ENCODE results near the gene TNFSF12. TPM values are rescaled to one million over a fixed set of nuclear protein-coding genes. Genes with fewer than 3 reads are reported as not detected.

TNFSF12 gene
- total and polyA plus RNA-seq, 9 of the 15 experiments (the other 6 are each of a cell fraction or from before 2014, with no cell fraction given): 0.03 to 0.95 (median 0.19) TPM; not detected in 3

- TF ChIP-seq CEBPZ (IDR thresholded peaks at IDR 0.05; ENCODE audit: borderline replicate concordance, low read depth, low read length): no peak
- TF ChIP-seq SIRT6 (IDR thresholded peaks at IDR 0.05; ENCODE audit: low read depth, low read length): no peak
- peak in 1 of 2 experiments; percentile 48; a peak in 2 of 4 replicates for TF ChIP-seq MAZ (CRISPR knock-in tag; conservative IDR thresholded peaks at IDR 0.05 in 1 of 2, IDR thresholded peaks at IDR 0.05 in 1 of 2)
- TF ChIP-seq TARDBP (IDR thresholded peaks at IDR 0.05): no peak
- TF ChIP-seq ZZZ3 (IDR thresholded peaks at IDR 0.05): no peak
- no peak for TF ChIP-seq FOS (IDR thresholded peaks at IDR 0.05; ENCODE audit: extremely low read depth, insufficient read length)
- peak; percentile 64; the same call in 1 of the 2 replicates for TF ChIP-seq SMAD4 (CRISPR knock-in tag; conservative IDR thresholded peaks at IDR 0.05)
- no peak for TF ChIP-seq TBL1XR1 (IDR thresholded peaks at IDR 0.05; ENCODE audit: low read length in 2 of 2)
- no peak for TF ChIP-seq NFE2L1 (tag; IDR thresholded peaks at IDR 0.05; ENCODE audit: borderline replicate concordance, low read depth)
- peak; percentile 44 for TF ChIP-seq PCBP1 (IDR thresholded peaks at IDR 0.05; ENCODE audit: low read depth, low read length, poor library complexity, severe bottlenecking)
- TF ChIP-seq TFAP4 (CRISPR knock-in tag; IDR thresholded peaks at IDR 0.05; ENCODE audit: borderline replicate concordance): no peak
- TF ChIP-seq EWSR1 (IDR thresholded peaks at IDR 0.05; ENCODE audit: borderline replicate concordance, low read depth, partially characterized antibody): no peak
- no peak for TF ChIP-seq NCOR1 (IDR thresholded peaks at IDR 0.05)
- TF ChIP-seq HOMEZ (CRISPR knock-in tag; IDR thresholded peaks at IDR 0.05): no peak
- TF ChIP-seq L3MBTL2 (IDR thresholded peaks at IDR 0.05): no peak
- TF ChIP-seq ZNF384 (IDR thresholded peaks at IDR 0.05; ENCODE audit: low read depth, low read length): no peak
- no peak for TF ChIP-seq ZNF311 (CRISPR knock-in tag; IDR thresholded peaks at IDR 0.05)
- no peak for TF ChIP-seq E2F5 (CRISPR knock-in tag; IDR thresholded peaks at IDR 0.05)
- no peak for TF ChIP-seq MCM7 (IDR thresholded peaks at IDR 0.05)
- no peak for TF ChIP-seq NEUROD1 (IDR thresholded peaks at IDR 0.05; ENCODE audit: borderline replicate concordance, low read depth, low read length, partially characterized antibody)
These were observed 33.8 kb downstream of the TNFSF12 start (continued) for GRCh38 chr17:7582396-7583252.
